GM19238 (cell line): ENCODE measurements around the gene CLDND2.
"Not testable (repeated sequence)": the region's sequence is repeated elsewhere in the genome, so short reads cannot be mapped to it uniquely, and the experiment has no call there.

Source experiments
- DNase-seq: peaks from one replicate; pipeline ENCODE4 v3.0.0; 2011; ENCODE audit warnings: low spot score; ENCODE audit not compliant: insufficient read length

The CLDND2 gene

DNA sequence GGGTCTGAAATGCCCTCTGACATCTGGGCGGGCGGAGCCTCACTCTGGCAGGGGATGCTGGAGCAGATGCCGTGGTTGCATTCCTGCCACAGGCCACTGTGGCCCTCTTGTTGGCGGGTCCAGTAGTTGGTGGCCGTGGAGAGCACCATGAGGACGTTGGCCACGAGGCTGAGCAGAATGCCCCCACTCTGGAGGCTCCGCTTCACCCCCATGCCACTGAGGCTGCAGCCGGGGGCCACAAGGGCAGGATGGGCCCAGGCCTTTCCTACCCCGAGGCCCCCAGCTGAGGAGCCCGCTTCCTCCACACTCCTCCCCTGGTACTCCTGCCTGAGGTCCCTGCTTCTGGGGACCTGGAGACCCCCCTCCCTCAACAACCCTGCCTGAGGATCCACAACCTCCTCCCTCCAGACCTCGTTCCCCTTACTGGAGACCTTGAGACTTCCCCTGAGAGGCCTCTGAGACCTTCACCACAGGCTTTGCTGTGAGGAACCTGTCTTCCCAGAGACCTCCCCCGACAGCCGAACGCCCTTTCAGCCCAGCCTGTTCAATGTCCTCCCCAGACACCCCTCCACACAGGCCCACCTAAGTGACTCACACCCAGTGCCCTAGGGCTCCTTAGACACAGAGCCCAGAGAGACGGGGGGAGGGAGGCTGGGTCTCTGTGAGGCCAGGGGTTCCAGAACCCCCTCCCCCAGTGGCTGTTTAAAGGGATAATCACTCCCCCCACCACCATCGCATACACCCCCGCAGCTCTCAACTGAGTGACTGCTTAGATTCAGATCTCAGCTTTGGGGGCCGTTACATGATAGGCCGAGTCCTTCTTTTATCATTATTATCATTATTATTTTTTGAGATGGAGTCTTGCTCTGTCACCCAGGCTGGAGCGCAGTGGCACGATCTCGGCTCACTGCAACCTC, at the start of gene CLDND2:
Gene CLDND2 (minus strand): TSS at position 638 of the 917 bp plus-strand sequence. CDS start 426 bp downstream, at position 212.
- no peak for DNase-seq

DNA sequence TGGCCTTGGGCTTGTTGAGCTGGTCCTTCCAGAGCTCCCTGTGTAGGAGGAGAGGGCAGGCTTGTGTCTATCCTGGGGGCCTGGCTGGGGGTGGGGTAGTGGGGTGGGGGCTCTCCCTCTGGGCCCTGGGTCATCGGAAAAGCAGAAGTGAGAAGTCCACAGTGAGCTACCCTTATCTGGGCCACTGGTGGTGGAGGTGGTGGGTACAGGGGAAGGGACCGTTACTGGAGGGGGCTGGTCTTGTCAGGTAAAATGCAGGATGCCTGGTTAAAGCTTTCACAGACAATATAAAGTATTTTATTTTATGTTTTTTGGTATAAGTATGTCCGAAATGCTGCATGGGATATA, 49.0 kb upstream of the CLDND2 start:
- DNase-seq, result no peak

DNA sequence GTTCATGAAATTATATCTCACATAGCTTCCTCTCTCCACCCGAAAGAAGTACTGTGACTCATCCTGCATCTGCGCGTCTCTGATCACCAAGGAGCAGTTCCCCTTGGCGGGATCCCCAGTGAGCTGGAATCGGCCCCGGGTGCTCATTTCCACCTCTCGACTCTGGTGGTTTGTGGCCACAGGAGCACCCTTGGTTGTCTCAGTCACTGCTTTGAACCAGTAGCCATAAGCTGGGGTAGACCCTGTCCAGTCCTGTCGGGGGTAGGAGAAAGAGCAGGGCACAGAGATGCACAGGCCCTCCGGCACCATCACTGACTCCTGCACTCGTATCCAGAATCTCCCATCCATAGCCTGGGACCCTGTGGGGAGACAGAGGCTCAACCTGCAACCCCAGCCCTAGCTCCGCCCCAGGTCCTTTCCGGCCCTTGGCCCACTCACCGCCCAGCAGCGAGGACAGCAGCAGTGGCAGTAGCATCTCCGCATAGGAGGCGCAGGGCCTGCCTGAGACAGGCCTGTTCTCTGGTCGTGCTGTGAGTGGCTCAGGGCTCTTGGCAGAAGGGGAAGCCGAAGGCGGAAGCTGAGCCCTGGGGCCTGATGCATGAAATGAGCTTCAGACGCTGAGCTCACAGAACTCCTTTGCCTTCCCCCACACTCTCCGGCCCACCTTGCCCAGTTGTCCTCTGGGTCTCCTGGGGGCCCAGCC, 48.5 kb upstream of the CLDND2 start, which contains the start of gene SIGLEC10:
Gene SIGLEC10 (minus strand): TSS at position 536 of the 703 bp plus-strand sequence. CDS start 61 bp downstream, at position 475.
- peak; percentile 72 for DNase-seq

DNA sequence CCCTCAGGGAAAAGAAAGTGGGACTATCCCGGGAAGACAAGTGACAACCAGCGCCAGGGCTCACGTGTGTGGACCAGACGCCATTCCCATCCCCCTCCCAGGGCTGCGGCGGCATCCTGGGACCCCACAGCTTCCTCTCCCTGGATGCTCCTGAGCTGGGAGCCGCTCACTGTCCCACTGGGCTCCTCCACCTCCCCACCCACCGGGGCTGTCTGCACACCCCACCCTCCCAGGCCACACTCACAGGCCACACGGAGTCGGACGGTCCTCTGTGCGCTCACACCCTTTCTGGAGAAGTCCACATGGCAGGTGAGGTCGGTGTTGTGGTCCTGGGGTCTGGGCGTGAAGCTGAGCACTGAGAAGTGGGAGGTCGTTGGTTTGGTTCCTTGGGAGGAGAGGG, 47.6 kb upstream of the CLDND2 start:
- DNase-seq, result not testable (repeated sequence)

DNA sequence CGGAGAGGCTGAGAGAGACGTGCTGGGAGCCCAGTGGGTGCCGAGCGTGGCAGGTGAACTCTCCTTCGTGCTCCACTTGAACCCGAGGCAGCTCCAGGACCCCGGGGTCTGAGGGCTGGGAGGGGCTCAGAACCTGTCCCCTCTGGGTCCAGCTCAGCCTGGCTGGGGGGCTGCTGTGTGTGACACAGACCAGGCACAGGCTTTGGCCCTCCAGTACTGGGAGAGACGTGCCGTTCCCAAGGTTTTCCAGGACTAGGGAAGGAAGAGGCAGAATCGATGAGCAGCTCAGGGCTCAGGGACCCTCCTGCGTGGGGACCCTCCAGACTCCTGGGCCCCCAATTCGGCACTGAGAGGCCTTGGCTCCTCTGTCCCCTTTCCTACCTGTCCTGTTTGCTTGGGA, 46.4 kb upstream of the CLDND2 start:
- DNase-seq, result no peak

DNA sequence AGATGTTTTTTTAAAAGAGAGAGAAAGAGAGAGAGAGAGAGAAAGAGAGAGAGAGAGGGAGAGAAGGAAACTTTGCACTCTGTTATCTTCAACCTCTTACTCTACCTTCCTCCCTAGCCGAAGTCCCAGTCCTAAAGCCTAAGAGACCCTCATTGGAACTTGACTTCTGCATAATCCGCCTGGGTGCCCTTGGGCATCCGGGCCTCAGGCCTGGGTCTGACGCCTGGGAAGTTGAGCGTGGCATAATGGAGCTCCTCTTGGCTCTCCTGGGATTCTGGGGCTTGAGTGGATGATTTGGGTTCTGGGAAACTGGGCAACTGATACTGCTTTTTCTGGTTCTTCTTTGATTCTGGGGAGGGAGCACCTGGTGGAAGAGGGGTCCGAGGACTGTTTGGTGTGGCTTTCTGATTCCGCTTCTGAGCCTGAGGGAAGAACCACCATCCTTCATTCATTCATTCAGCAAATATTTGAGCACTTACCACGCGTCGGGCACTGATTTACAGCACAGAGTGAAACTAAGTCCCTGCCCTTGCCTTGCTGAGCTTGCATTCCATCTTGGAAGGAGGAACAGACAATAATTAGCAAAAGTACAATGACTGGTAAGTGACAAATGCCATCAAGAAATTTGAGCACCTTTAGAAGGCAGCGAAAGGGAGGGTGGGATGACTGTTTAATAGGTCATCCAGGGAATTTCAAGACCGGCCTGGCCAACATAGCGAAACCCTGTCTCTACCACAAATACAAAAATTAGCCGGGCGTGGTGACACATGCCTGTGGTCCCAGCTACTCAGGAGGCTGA, 42.3 kb upstream of the CLDND2 start:
- no peak for DNase-seq

DNA sequence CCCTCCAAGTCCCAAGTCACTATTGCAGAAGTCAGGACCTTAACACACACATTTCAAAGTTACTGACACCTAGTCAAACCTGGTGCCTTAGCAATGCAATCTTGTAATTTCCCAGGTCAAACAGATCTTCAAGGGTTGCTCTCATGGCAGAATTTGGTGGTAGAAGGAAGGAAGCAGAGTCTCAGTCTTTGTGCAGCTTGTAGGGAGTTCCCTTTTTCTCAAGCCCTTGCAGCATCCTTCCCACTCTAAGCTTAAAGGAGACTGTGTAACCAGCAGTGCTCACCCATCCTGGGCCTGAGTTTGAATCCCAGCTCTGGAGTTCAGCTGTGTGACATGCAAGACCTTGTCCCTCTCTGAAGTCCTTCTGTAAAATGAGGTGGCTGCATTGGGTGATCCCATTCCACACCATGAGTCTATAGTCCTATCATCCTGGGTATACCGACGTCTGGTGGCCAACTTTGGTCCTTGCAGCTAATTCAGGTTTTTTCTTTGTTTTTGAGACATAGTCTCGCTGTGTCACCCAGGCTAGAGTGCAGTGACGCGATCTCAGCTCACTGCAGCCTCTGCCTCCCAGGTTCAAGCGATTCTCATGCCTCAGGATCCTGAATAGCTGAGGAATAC, 38.8 kb upstream of the CLDND2 start:
- no peak for DNase-seq

DNA sequence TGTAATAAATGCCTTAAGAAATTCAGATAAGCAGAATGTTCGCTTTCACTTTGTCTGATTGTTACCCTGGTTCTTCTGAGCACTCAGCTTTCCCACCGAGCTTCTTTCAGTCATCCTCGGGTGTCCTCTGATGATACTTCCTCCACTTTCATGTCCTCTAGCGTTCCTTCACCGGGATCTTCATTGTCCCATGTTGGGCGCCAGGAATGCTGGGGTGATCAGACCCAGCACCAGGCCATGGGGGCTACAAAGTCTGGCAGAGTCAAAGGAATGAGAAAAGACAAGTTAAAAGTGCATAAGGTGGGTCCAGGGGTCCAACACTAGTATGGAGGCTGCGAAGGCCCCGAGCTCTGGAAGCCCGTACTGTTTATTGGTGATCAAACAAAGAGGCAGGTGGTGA, 33.3 kb upstream of the CLDND2 start:
- DNase-seq, result no peak

DNA sequence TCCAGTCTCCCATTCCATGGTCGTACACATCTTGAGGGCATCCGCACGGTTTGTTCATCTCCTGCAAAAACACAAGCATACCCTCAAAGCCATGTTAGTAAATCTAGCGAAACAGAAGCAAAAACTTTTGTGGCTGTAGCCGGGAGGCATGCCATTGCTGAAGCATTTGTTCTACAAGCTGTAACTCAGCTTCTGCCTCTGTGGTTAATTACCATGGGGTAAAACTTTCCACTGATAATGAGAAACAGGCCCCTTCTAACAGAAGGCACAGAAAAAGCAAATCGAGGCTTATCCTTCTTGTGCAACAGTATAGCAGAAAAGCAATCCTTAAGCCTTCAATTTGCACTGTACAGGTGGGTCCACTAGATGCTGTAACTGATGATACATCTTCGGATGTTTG, 31.1 kb upstream of the CLDND2 start:
- not testable (repeated sequence) for DNase-seq

DNA sequence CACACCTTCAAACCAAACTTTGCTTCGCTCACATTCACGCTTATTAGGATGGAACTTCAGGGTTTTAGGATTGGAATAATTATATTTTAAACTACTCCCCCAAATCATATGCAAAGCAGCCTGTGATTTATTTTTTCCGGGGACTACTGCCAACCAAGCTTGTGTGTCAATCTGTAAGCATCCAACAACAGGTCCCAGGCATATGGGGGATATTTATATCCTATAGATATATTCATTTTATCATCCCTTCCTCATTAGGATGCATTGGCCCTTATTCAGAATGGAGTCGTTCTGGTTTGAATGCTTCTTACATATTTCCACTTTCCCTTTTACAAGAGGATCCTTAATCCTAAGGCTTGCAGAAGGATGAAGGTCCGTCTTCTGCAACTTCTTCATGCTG, 30.4 kb upstream of the CLDND2 start:
- DNase-seq, result no peak

DNA sequence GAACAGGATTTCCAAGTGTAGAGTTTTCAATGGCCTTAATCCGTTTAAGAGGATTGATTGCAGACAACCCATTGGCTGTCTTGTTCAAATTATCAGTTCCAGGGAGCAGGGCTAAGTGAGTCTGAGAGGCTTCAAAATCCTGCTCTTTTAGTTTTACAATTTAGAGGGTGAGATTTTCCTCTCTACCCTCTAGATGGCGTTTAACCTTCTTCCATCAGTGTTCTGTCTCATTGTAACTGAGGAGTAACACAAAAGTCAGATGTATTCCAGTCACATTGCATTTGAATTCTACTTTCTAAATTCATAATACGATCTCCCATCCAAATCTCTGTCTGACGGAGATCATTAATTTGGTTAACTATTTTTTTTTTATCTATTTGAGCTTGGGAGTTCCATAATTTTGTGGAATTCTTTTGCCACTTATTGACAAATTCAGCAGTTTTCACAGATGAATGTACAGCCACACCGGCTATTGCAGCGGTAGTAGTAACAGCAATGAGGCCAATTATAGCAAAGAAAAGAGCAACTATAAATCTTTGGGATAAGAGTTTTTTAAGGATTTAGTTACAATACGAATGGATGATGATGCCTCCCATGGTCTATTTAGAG, 29.4 kb upstream of the CLDND2 start:
- no peak for DNase-seq

DNA sequence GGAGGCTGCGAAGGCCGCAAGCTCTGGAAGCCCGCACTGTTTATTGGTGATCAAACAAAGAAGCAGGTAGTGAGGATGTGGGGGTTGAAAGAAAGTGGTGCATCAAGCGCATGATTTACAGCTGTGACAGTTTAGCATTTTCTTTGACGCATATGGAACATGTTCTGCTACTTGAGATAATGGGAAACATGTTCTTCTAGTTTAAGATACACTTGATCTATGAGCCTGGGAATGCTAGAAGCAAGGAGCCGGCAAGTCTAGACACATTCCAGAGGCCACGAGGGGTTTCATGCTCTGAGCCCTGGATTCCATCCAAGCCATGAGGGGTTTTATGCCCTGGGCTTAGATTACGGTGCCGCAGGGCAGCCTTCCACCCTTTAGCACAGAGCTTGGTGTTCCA, 28.6 kb upstream of the CLDND2 start:
- not testable (repeated sequence) for DNase-seq

DNA sequence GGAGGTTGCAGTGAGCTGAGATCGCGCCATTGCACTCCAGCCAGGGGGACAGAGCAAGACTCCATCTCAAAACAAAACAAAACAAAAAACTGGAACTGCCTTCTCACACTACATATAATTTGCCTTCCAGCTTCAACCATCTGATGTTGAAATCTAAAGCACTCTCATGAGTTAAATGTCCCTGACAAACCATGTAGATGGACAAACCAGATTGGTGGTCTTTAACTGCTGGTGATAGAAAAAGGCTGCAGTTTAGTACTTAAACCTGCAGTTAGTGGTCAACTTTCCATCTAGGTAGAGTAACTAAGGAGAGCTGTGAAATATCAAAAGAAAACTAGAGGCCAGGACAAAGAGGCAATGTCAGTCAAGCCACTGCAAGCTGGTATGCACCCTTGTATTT, 27.4 kb upstream of the CLDND2 start:
- DNase-seq, result no peak

DNA sequence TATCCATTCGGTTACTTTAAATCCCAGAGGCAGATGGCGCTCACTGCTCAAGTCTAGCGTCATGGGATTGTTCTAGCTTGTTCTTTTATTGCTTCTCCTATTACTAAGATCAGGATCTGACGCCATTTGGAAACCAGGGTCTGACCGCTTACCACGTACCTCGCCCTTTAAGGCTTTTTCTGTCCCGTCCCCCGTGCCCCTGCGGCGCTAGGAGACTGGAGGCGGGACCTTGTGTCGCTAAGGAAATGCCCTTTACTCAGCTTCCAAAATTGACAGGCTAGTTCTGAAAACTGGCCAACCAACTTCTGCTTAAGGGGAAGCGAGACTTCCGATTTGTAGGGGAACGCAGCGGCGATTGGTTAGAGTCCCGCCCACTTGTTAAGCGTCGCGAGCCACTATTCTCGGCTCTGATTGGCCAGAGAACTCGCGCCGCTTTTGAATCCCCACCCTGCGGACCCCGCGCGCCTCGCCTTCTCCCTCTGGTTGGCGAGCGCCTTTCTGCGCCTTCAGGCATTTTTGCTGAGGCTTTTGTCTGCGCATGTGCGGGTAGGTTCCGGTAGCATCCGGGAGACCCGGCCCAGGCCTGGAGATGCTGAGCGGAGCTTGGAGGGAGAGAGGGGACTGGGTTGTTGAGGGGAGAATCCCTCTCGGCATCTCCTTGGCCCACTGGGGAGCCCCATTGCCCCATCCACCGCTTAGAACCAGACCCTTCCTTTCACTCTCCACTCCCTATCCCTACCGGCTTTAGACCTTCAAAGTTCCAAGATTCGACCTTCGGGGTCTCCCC, 25.4 kb upstream of the CLDND2 start:
- peak; percentile 92 for DNase-seq

DNA sequence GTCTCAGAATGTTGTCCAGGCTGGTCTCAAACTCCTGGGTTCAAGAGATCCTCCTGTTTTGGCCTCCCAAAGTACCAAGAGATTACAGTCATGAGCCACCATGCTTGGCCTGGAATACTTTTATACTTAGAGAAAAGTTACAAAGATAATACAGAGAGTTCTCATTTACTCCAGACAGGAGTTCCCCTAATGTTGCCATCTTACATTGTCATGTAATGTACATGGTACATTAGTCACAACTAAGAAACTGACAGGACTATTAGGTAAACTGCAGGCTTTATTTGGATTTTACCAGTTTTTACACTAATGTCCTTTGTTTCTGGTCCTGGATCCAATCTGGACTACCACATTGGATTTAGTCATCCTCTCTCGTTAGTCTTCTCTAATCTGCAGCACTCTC, 23.9 kb upstream of the CLDND2 start:
- no peak for DNase-seq

DNA sequence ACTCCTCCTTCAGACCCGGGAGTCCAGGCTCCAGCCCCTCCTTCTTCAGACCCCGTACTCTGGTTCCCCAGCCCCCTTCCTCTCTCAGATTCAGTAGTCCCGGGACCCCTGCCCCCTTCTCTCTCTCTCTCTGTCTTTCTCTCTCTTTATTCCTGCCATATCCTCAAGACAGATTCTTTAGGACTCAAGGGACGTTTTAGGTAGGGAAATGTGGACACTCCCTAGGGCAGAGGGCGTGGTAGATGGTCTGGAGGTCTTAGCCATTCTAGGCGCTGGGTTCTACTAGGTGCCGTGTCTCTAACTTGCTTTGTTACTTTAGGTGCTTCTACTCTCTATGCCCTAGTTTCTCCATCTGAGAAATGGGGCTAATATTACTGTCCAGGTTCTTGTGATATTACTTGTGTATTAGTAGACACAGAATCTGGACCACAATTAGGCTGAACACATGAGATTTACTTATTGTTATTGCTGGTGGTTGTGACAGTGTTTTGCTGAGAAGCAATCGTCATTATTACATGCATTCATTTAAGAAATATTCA, 22.3 kb upstream of the CLDND2 start:
- no peak for DNase-seq

- DNase-seq, result no peak
Observed at GRCh38 chr19:51389143-51389542, 20.3 kb upstream of the CLDND2 start.

DNA sequence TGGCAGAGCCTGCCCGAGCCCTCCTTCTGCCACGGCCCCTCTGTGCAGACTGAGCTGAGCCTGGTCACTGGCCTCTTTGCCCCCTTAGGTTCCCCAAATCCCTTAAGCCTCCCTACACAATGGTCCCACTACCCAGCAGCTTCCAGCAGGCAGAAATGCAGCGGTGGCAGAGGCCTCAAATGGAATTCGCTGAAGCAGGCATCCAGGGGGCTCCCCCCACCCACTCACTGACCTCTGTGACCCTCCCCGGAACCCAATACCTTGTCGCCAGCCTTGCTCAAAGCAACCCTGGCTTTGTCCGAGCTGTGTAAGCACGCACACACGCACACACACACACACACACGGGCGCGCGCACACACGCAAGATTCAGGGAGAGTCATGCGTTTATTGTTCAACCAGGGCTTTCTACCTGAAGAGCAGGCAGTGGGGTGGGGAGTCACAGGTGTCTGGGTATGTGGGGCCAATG, 19.2 kb upstream of the CLDND2 start, which contains the start of gene LIM2:
Gene LIM2 (minus strand): TSS at position 51 of the 466 bp plus-strand sequence. CDS start 531 bp downstream, outside the sequence.
- no peak for DNase-seq

GRCh38 chr19:51386882-51387520, 18.2 kb upstream of the CLDND2 start:
- DNase-seq, result no peak
